ENCODE measurements around the gene MARK4. TPM values are rescaled to one million over a fixed set of nuclear protein-coding genes. Genes with fewer than 3 reads are reported as not detected.

Gene MARK4
- total and polyA plus RNA-seq, 2 experiments from 2014 or later, result 4.9 to 11.6 TPM

- Histone ChIP-seq H4K20me1 (ENCODE audit: insufficient read depth) (no peaks in the 10 kb centered on the region), H3K36me3 (ENCODE audit: low read depth) (peaks cover 14% of the 10 kb centered on the region; the same call in 1 of the 2 replicates), H3K4me3 (no peak overlapping the region), H3K9me3 (ENCODE audit: low read depth) (no peaks in the 10 kb centered on the region), H3K4me1 (ENCODE audit: insufficient read depth) (no peaks in the 10 kb centered on the region), H3K9ac (no peak overlapping the region), H2AFZ (no peak overlapping the region), H3K79me2 (ENCODE audit: insufficient read depth) (no peaks in the 10 kb centered on the region), H3K9me2 (ENCODE audit: insufficient read depth) (no peaks in the 10 kb centered on the region), H3K27me3 (replicated peaks; ENCODE audit: insufficient read depth) (no peaks in the 10 kb centered on the region), H3F3A (ENCODE audit: insufficient read depth) (no peaks in the 10 kb centered on the region), H3K27ac (no peak overlapping the region), H3K4me2 (ENCODE audit: unreplicated experiment) (no peak overlapping the region)
- 93 to 98% methylated on average over 3 of the region's 3 CpGs for WGBS, 2 experiments (ENCODE audit: low coverage in 1 of 2, low lambda C conversion rate in 2 of 2, missing lambda C conversion rate in 2 of 2)
- in situ Hi-C loops (cut with MboI), result no loop called here
- TF ChIP-seq EZH2 (IDR thresholded peaks at IDR 0.05; ENCODE audit: insufficient read depth, poor library complexity, severe bottlenecking) (no peak), EZH2phosphoT487 (IDR thresholded peaks at IDR 0.05; ENCODE audit: insufficient read depth, low read depth) (no peak)
- no peak for DNase-seq
Observed at GRCh38 chr19:45279587-45280192, 28.6 kb downstream of the MARK4 start.

- no peaks in the 10 kb centered on the region for H3K9me2 ChIP-seq (ENCODE audit: insufficient read depth)
- no peaks in the 10 kb centered on the region for H3K4me1 ChIP-seq (ENCODE audit: insufficient read depth)
- H3K79me2 ChIP-seq (ENCODE audit: insufficient read depth), result no peaks in the 10 kb centered on the region
- WGBS, 2 experiments (ENCODE audit: low coverage in 1 of 2, low lambda C conversion rate in 2 of 2, missing lambda C conversion rate in 2 of 2), result 91 to 95% methylated on average over 9 to 19 of the region's 19 CpGs
- H4K20me1 ChIP-seq (ENCODE audit: insufficient read depth), result no peaks in the 10 kb centered on the region
- H3K27me3 ChIP-seq (replicated peaks; ENCODE audit: insufficient read depth), result no peaks in the 10 kb centered on the region
- no peaks in the 10 kb centered on the region for H3F3A ChIP-seq (ENCODE audit: insufficient read depth)
- H3K36me3 ChIP-seq (ENCODE audit: low read depth), result peaks cover 14% of the 10 kb centered on the region; the same call in 1 of the 2 replicates
- H3K9me3 ChIP-seq (ENCODE audit: low read depth), result no peaks in the 10 kb centered on the region
- in situ Hi-C loops (cut with MboI), result no loop called here
- TF ChIP-seq EZH2phosphoT487 (IDR thresholded peaks at IDR 0.05; ENCODE audit: insufficient read depth, low read depth), result no peak
- no peak for TF ChIP-seq EZH2 (IDR thresholded peaks at IDR 0.05; ENCODE audit: insufficient read depth, poor library complexity, severe bottlenecking)
- H3K27ac ChIP-seq, result no peak overlapping the region
- H3K4me3 ChIP-seq, result no peak overlapping the region
- no peak overlapping the region for H3K9ac ChIP-seq
- H3K4me2 ChIP-seq (ENCODE audit: unreplicated experiment), result no peak overlapping the region
- no peak for DNase-seq
- no peak overlapping the region for H2AFZ ChIP-seq
Observed at GRCh38 chr19:45280471-45280961, 29.4 kb downstream of the MARK4 start.

GRCh38 chr19:45283443-45284033, 32.5 kb downstream of the MARK4 start:
- no peak overlapping the region for H3K27ac ChIP-seq
- peak; percentile 24 for DNase-seq
- H4K20me1 ChIP-seq (ENCODE audit: insufficient read depth), result no peaks in the 10 kb centered on the region
- H3K4me1 ChIP-seq (ENCODE audit: insufficient read depth), result no peaks in the 10 kb centered on the region
- no peak overlapping the region for H2AFZ ChIP-seq
- WGBS, 2 experiments (ENCODE audit: low coverage in 1 of 2, low lambda C conversion rate in 2 of 2, missing lambda C conversion rate in 2 of 2), result 57% methylated on average over 7 of the region's 7 CpGs
- no peaks in the 10 kb centered on the region for H3F3A ChIP-seq (ENCODE audit: insufficient read depth)
- in situ Hi-C loops (cut with MboI), result no loop called here
- H3K27me3 ChIP-seq (replicated peaks; ENCODE audit: insufficient read depth), result no peaks in the 10 kb centered on the region
- no peak overlapping the region for H3K4me2 ChIP-seq (ENCODE audit: unreplicated experiment)
- H3K4me3 ChIP-seq, result no peak overlapping the region
- H3K9ac ChIP-seq, result no peak overlapping the region
- H3K79me2 ChIP-seq (ENCODE audit: insufficient read depth), result no peaks in the 10 kb centered on the region
- no peaks in the 10 kb centered on the region for H3K9me3 ChIP-seq (ENCODE audit: low read depth)
- no peaks in the 10 kb centered on the region for H3K9me2 ChIP-seq (ENCODE audit: insufficient read depth)
- no peak for TF ChIP-seq EZH2 (IDR thresholded peaks at IDR 0.05; ENCODE audit: insufficient read depth, poor library complexity, severe bottlenecking)
- no peak for TF ChIP-seq EZH2phosphoT487 (IDR thresholded peaks at IDR 0.05; ENCODE audit: insufficient read depth, low read depth)
- H3K36me3 ChIP-seq (ENCODE audit: low read depth), result peaks cover 14% of the 10 kb centered on the region; the same call in 1 of the 2 replicates

- H3K27me3 ChIP-seq (replicated peaks; ENCODE audit: insufficient read depth), result no peaks in the 10 kb centered on the region
- WGBS, 2 experiments (ENCODE audit: low coverage in 1 of 2, low lambda C conversion rate in 2 of 2, missing lambda C conversion rate in 2 of 2), result 97 to 98% methylated on average over 6 of the region's 6 CpGs
- in situ Hi-C loops (cut with MboI), result no loop called here
- H3K79me2 ChIP-seq (ENCODE audit: insufficient read depth), result no peaks in the 10 kb centered on the region
- no peak overlapping the region for H3K4me3 ChIP-seq
- H3K9me2 ChIP-seq (ENCODE audit: insufficient read depth), result no peaks in the 10 kb centered on the region
- no peak for DNase-seq
- no peaks in the 10 kb centered on the region for H3K4me1 ChIP-seq (ENCODE audit: insufficient read depth)
- no peak overlapping the region for H2AFZ ChIP-seq
- H3K9ac ChIP-seq, result no peak overlapping the region
- H3K9me3 ChIP-seq (ENCODE audit: low read depth), result no peaks in the 10 kb centered on the region
- no peaks in the 10 kb centered on the region for H3F3A ChIP-seq (ENCODE audit: insufficient read depth)
- H3K27ac ChIP-seq, result no peak overlapping the region
- H3K4me2 ChIP-seq (ENCODE audit: unreplicated experiment), result no peak overlapping the region
- no peaks in the 10 kb centered on the region for H4K20me1 ChIP-seq (ENCODE audit: insufficient read depth)
- peaks cover 12% of the 10 kb centered on the region; the same call in 1 of the 2 replicates for H3K36me3 ChIP-seq (ENCODE audit: low read depth)
- TF ChIP-seq EZH2 (IDR thresholded peaks at IDR 0.05; ENCODE audit: insufficient read depth, poor library complexity, severe bottlenecking) (no peak), EZH2phosphoT487 (IDR thresholded peaks at IDR 0.05; ENCODE audit: insufficient read depth, low read depth) (no peak)
Observed at GRCh38 chr19:45290381-45290931, 39.4 kb downstream of the MARK4 start.

All from GM23248 (cell line).